ENCODE data around the gene DLGAP5.

- no peak for TF ChIP-seq ELF4 (IDR thresholded peaks at IDR 0.05)
- TF ChIP-seq LEF1 (IDR thresholded peaks at IDR 0.05; ENCODE audit: borderline replicate concordance): no peak
- no peak for TF ChIP-seq FOXM1 (IDR thresholded peaks at IDR 0.05; ENCODE audit: borderline replicate concordance)
Measured at GRCh38 chr14:55198749-55199148, 7.4 kb upstream of the DLGAP5 start.
